Esophagus squamous epithelium (tissue), 5 donors: Measurements from ENCODE around the gene PLAC8L1. TPM values are rescaled to one million over a fixed set of nuclear protein-coding genes. Genes with fewer than 3 reads are reported as not detected.

Source experiments
- DNase-seq: peaks from one replicate; lab custom pipeline; 2025; lab: John Stamatoyannopoulos, UW
- H3K27ac ChIP-seq, 4 donors: fragments of 200-600 bp; sonication (generic); one replicate each; pipeline ENCODE4 v1.5.1; 2016 to 2019; ENCODE audit warnings: mild to moderate bottlenecking in 1 of 4
- H3K27me3 ChIP-seq, 4 donors: fragments of 200-600 bp; sonication (generic); 1 replicate in 3 of 4; 2 replicates in 1 of 4; pipeline versions ENCODE4 v1.5.1 to v1.6.0; 2017 to 2021; ENCODE audit warnings: antibody characterized with exemption in 1 of 4
- H3K36me3 ChIP-seq, 3 donors: fragments of 200-600 bp; sonication (generic); one replicate each; pipeline ENCODE4 v1.5.1; 2016 to 2019
- H3K4me1 ChIP-seq, 3 donors: fragments of 200-600 bp; sonication (generic); one replicate each; pipeline ENCODE4 v1.5.1; 2017 to 2019
- H3K4me3 ChIP-seq, 4 donors: fragments of 200-600 bp; sonication (generic); 1 replicate in 3 of 4; 2 replicates in 1 of 4; pipeline ENCODE4 v1.5.1; 2016 to 2019; ENCODE audit warnings: mild to moderate bottlenecking in 2 of 4, moderate library complexity in 1 of 4
- H3K9me3 ChIP-seq, 3 donors: fragments of 200-600 bp; sonication (generic); one replicate each; pipeline ENCODE4 v1.5.1; 2016 to 2019
- CTCF ChIP-seq, 6 experiments: fragments of 450-650 bp in 4 of 6; fragments of 200-600 bp in 2 of 6; sonication (generic) in 2 of 6; IDR thresholded peaks; one replicate each; pipeline ENCODE4 v1.5.1; 2016 to 2019; ENCODE audit warnings: antibody characterized with exemption in 6 of 6, mild to moderate bottlenecking in 4 of 6, moderate library complexity in 4 of 6
- POLR2A ChIP-seq, 4 donors: fragments of 450-650 bp; IDR thresholded peaks; one replicate each; pipeline ENCODE4 v1.6.1; 2017; ENCODE audit warnings: antibody characterized with exemption in 4 of 4, mild to moderate bottlenecking in 4 of 4, moderate library complexity in 3 of 4
- WGBS, 2 donors: methylation state at CpG; one replicate each; pipeline ENCODE4 v1.1.5; 2018; 5-methylcytosine and 5-hydroxymethylcytosine counted together
- intact Hi-C: fragments of 100-400 bp; cut with DNase I; formaldehyde crosslinking; loops from one replicate; pipeline ENCODE4 v1.15.0; 2022
- total RNA-seq, 4 donors: library from RNA; depleted of rRNA; stranded (reverse); fragments of >200 nt; gene quantifications; one replicate each; pipeline ENCODE4 v1.1.0, GENCODE V29; 2016
- donor health status: DM: yes; HTN: yes; CAD: no.

Gene PLAC8L1, protein sequence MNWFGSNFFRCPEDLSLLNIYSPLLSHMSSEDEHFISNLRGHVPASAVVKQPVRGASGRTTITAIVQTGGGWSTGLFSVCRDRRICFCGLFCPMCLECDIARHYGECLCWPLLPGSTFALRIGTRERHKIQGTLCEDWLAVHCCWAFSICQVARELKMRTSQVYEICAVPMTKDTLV
- not detected for total RNA-seq

DNA sequence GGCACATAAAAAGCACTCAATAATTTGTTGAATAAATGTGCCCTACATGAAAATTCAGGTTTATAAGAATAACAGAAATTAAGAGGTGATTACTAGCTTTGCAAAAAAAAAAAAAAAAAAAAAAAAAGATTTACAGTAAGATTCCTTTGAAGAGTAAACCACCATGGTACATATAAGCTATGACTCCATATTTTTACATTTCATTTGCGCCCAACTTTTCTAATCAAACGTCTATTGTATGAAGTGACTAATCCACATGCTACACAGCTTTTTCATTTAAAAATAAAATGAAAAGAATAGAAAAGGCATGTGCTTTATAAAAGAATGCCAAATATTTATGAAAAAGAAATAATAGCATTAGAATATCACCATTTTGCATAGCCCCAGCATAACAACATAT is at the start of gene PLAC8L1:
Gene PLAC8L1, minus strand, starts transcription at position 101 of the 400 bp plus-strand sequence. CDS start 1,266 bp downstream, outside the sequence.
- no peak for TF ChIP-seq CTCF (IDR thresholded peaks at IDR 0.05)
- no peak for TF ChIP-seq POLR2A (IDR thresholded peaks at IDR 0.05)
- 86 to 88% methylated on average over 2 of the region's 2 CpGs for WGBS, 2 donors
- no peaks in the 10 kb centered on the region for H3K36me3 ChIP-seq
- DNase-seq, result no peak
- no peaks in the 10 kb centered on the region for H3K27me3 ChIP-seq
- no peak within 1 kb of the TSS for H3K4me3 ChIP-seq
- peaks cover 0 to 3% (median 0%) of the 10 kb centered on the region in 3 donors for H3K4me1 ChIP-seq
- intact Hi-C loops, result no loop called here
- no peak within 1 kb of the TSS for H3K27ac ChIP-seq
- no peaks in the 10 kb centered on the region for H3K9me3 ChIP-seq

DNA sequence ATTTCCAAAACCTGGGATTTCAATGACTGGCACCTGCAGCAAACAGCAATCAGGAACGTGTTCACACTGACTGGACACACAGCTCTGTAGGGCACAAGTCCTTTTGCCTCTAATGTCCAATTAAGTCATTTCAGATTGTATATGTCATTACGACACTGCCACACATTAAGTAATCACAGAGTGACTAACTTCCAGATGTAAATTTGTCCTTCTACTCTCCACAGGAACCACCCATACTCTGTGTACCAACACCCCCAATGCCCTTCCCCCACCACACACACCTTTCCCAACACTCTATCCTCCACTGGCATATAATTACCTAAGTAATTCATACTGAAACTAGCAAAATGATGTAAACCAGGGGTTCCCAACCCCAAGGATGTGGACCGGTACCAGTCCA is 46.6 kb upstream of the PLAC8L1 start:
- Histone ChIP-seq H3K4me1 (no peaks in the 10 kb centered on the region), H3K27me3 (no peaks in the 10 kb centered on the region), H3K36me3 (peaks cover 8 to 100% (median 10%) of the 10 kb centered on the region in 3 donors), H3K4me3 (no peak overlapping the region), H3K9me3 (no peaks in the 10 kb centered on the region), H3K27ac (no peak overlapping the region)
- TF ChIP-seq POLR2A (IDR thresholded peaks at IDR 0.05), result no peak
- no peak for TF ChIP-seq CTCF (IDR thresholded peaks at IDR 0.05)
- WGBS, 2 donors, result 55 to 75% methylated on average over 3 of the region's 3 CpGs
- intact Hi-C loops, result no loop called here
- no peak for DNase-seq

GRCh38 chr5:146137967-146138403 is 32.6 kb upstream of the PLAC8L1 start:
- H3K27me3 ChIP-seq, result no peaks in the 10 kb centered on the region
- intact Hi-C loops, result no loop called here
- no peak for DNase-seq
- no peaks in the 10 kb centered on the region for H3K9me3 ChIP-seq
- 62 to 68% methylated on average over 4 to 8 of the region's 8 CpGs for WGBS, 2 donors
- peaks cover 0 to 100% (median 26%) of the 10 kb centered on the region in 3 donors for H3K36me3 ChIP-seq
- no peak overlapping the region for H3K4me3 ChIP-seq
- H3K4me1 ChIP-seq, result no peaks in the 10 kb centered on the region
- TF ChIP-seq CTCF (IDR thresholded peaks at IDR 0.05), result no peak
- TF ChIP-seq POLR2A (IDR thresholded peaks at IDR 0.05), result no peak
- no peak overlapping the region for H3K27ac ChIP-seq

DNA sequence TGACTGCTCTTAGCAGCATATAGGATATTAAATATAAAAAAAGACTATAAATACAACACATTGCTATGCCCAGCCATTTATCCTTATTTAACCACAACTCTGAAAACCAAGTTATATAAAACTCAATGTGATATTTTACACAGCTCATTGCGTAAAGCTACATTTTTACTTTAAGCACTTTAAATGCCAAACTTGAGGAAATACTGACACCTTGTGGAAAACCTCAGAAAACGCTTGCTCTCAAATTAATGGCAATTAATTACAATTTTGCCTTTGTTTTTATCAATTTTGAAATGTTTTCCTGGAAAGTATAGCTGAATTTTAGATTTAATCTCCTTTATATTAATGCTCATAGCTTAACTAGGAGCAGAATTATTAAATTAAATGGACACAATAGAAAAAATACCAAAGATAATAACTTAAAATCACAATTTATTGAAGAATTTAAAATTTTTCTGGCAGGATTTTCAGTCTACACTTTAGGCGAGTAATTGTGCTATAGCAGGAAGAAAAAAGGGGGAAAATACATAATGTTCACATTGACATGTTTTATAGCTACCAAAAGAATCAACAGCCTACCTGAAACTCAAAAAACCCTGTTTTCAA is 25.2 kb upstream of the PLAC8L1 start:
- no peak for DNase-seq
- Histone ChIP-seq H3K27ac (no peak overlapping the region), H3K36me3 (peaks cover 0 to 99% (median 19%) of the 10 kb centered on the region in 3 donors), H3K4me3 (no peak overlapping the region), H3K27me3 (no peaks in the 10 kb centered on the region), H3K4me1 (no peaks in the 10 kb centered on the region), H3K9me3 (no peaks in the 10 kb centered on the region)
- TF ChIP-seq POLR2A (IDR thresholded peaks at IDR 0.05) (no peak), CTCF (IDR thresholded peaks at IDR 0.05) (peak in 5 of 6 experiments; percentile 20 to 59 (median 49))
- intact Hi-C loops, result no loop called here
- WGBS, 2 donors, result 49 to 63% methylated on average over 3 of the region's 3 CpGs

DNA sequence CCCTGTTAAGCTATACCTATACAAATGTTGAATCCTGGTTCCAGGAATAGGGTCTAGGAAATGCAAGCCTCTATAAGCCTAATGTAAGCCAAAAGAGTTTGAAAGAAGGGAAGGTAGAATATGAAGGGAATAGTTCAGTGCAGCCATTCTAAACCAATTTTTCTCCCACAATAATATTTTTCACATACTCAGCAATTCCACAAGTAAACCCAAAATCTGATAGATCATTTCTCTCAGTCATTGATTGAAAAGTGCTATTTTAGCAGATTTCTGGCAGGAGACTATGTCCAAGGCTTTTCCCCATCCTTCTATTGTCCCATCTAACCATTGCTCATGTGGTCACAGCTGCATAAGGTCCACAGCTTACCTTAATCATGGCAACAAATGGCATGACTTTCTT is 20.7 kb upstream of the PLAC8L1 start:
- Histone ChIP-seq H3K4me1 (no peaks in the 10 kb centered on the region), H3K27ac (no peak overlapping the region), H3K4me3 (no peak overlapping the region), H3K36me3 (peaks cover 0 to 99% (median 10%) of the 10 kb centered on the region in 3 donors), H3K27me3 (no peaks in the 10 kb centered on the region), H3K9me3 (no peaks in the 10 kb centered on the region)
- intact Hi-C loops, result no loop called here
- TF ChIP-seq CTCF (IDR thresholded peaks at IDR 0.05) (no peak), POLR2A (IDR thresholded peaks at IDR 0.05) (no peak)
- no peak for DNase-seq
